Breast epithelium (tissue), 4 donors: ENCODE measurements around the gene BRD9. TPM values are rescaled to one million over a fixed set of nuclear protein-coding genes. Genes with fewer than 3 reads are reported as not detected.

Experiments used
- DNase-seq, 2 donors: peaks; one replicate each; pipeline ENCODE4 v3.0.0-alpha.2; 2019; ENCODE audit warnings: low spot score in 2 of 2
- H3K27ac ChIP-seq, 2 donors: fragments of 200-600 bp; sonication (generic) in 1 of 2; one replicate each; pipeline ENCODE4 v1.5.1; 2016 to 2019; ENCODE audit warnings: mild to moderate bottlenecking in 1 of 2
- H3K27me3 ChIP-seq, 2 donors: fragments of 200-600 bp; sonication (generic) in 1 of 2; one replicate each; pipeline versions ENCODE4 v1.5.1 to v1.6.0; 2017 to 2019; ENCODE audit warnings: control low read depth in 1 of 2, mild to moderate bottlenecking in 1 of 2
- H3K36me3 ChIP-seq: fragments of 200-600 bp; one replicate; pipeline ENCODE4 v1.5.1; 2019
- H3K4me1 ChIP-seq, 2 donors: fragments of 200-600 bp; sonication (generic); one replicate each; pipeline ENCODE4 v1.5.1; 2016 to 2019; ENCODE audit warnings: control low read depth in 1 of 2
- H3K4me3 ChIP-seq, 3 donors: fragments of 200-600 bp; sonication (generic); 1 replicate in 2 of 3; 2 replicates in 1 of 3; pipeline ENCODE4 v1.5.1; 2016 to 2019; ENCODE audit warnings: mild to moderate bottlenecking in 3 of 3, moderate library complexity in 2 of 3
- H3K9me3 ChIP-seq, 2 donors: fragments of 200-600 bp; sonication (generic) in 1 of 2; one replicate each; pipeline ENCODE4 v1.5.1; 2016 to 2019; ENCODE audit warnings: control low read depth in 1 of 2
- CTCF ChIP-seq, 3 donors: fragments of 450-650 bp; IDR thresholded peaks; one replicate each; pipeline ENCODE4 v1.5.1; 2016 to 2017; ENCODE audit warnings: antibody characterized with exemption in 3 of 3, mild to moderate bottlenecking in 3 of 3, moderate library complexity in 3 of 3
- POLR2A ChIP-seq: fragments of 450-650 bp; IDR thresholded peaks from one replicate; pipeline ENCODE4 v1.6.1; 2016; ENCODE audit warnings: antibody characterized with exemption, mild to moderate bottlenecking, moderate library complexity
- POLR2AphosphoS5 ChIP-seq, 3 donors: sonication (generic); formaldehyde crosslinking; IDR thresholded peaks; one replicate each; pipeline ENCODE4 v1.6.1; 2017; ENCODE audit warnings: antibody characterized with exemption in 3 of 3
- intact Hi-C: fragments of 100-400 bp; cut with DNase I; formaldehyde crosslinking; loops from one replicate; pipeline ENCODE4 v1.15.1; 2023; ENCODE audit warnings: low total_unique reads
- total RNA-seq, 3 donors: library from RNA; depleted of rRNA; stranded (reverse); fragments of >200 nt; gene quantifications; one replicate each; pipeline ENCODE4 v1.1.0, GENCODE V29; 2016

The BRD9 gene
- total RNA-seq, 3 donors from 2014 or later = 33.3 to 44.6 (median 36.1) TPM

GRCh38 chr5:859798-860296, 32.8 kb downstream of the BRD9 start:
- no peak overlapping the region for H3K4me3 ChIP-seq
- no peaks in the 10 kb centered on the region for H3K36me3 ChIP-seq
- H3K27ac ChIP-seq = no peak overlapping the region
- H3K9me3 ChIP-seq = no peaks in the 10 kb centered on the region
- DNase-seq = no peak
- H3K27me3 ChIP-seq = no peaks in the 10 kb centered on the region
- H3K4me1 ChIP-seq = no peaks in the 10 kb centered on the region
- TF ChIP-seq CTCF (IDR thresholded peaks at IDR 0.05) (no peak), POLR2AphosphoS5 (IDR thresholded peaks at IDR 0.05) (no peak), POLR2A (no peak)
- intact Hi-C loops = no loop called here

GRCh38 chr5:859391-859790, 33.2 kb downstream of the BRD9 start:
- H3K27me3 ChIP-seq = no peaks in the 10 kb centered on the region
- H3K9me3 ChIP-seq = no peaks in the 10 kb centered on the region
- H3K4me1 ChIP-seq = no peaks in the 10 kb centered on the region
- intact Hi-C loops = no loop called here
- TF ChIP-seq POLR2AphosphoS5 (IDR thresholded peaks at IDR 0.05) (no peak), CTCF (IDR thresholded peaks at IDR 0.05) (no peak), POLR2A (no peak)
- H3K36me3 ChIP-seq = no peaks in the 10 kb centered on the region
- no peak overlapping the region for H3K27ac ChIP-seq
- no peak for DNase-seq
- no peak overlapping the region for H3K4me3 ChIP-seq

DNA sequence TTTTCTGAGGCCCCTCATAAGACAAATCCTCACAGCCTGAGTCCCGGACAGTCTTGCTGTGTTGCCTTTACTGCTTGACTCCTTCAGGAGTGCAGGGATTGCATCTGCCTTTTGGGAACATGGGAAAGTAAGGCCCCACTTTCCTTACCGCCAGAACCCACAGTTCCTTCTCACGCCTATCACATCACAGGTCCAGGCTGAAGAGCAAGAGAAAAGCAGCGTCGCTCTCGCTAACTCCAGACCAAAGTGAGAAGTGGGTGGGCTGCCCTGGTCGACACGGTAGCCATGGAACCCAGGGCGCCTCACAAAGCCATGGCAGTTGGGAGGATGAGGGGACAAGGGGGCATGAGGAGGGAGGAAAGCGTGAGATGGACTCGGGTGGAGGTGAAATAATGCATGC, 33.9 kb downstream of the BRD9 start:
- intact Hi-C loops = no loop called here
- Histone ChIP-seq H3K36me3 (no peaks in the 10 kb centered on the region), H3K4me3 (no peak overlapping the region), H3K9me3 (no peaks in the 10 kb centered on the region), H3K27ac (no peak overlapping the region), H3K27me3 (no peaks in the 10 kb centered on the region), H3K4me1 (no peaks in the 10 kb centered on the region)
- no peak for DNase-seq
- TF ChIP-seq POLR2A = no peak

- TF ChIP-seq POLR2AphosphoS5 (IDR thresholded peaks at IDR 0.05) (no peak), CTCF (IDR thresholded peaks at IDR 0.05) (no peak), POLR2A (no peak)
- H3K36me3 ChIP-seq = no peaks in the 10 kb centered on the region
- intact Hi-C loops = no loop called here
- no peak overlapping the region for H3K27ac ChIP-seq
- no peak for DNase-seq
- H3K27me3 ChIP-seq = peaks cover 0 to 13% of the 10 kb centered on the region in 2 donors
- no peak overlapping the region for H3K4me3 ChIP-seq
- H3K9me3 ChIP-seq = no peaks in the 10 kb centered on the region
- H3K4me1 ChIP-seq = no peaks in the 10 kb centered on the region
Measured at GRCh38 chr5:856531-857425, 35.8 kb downstream of the BRD9 start.

- DNase-seq = no peak
- intact Hi-C loops = no loop called here
- Histone ChIP-seq H3K36me3 (no peaks in the 10 kb centered on the region), H3K27me3 (peaks cover 0 to 13% of the 10 kb centered on the region in 2 donors), H3K9me3 (no peaks in the 10 kb centered on the region), H3K27ac (no peak overlapping the region), H3K4me1 (no peaks in the 10 kb centered on the region), H3K4me3 (no peak overlapping the region)
- TF ChIP-seq POLR2A (no peak), CTCF (IDR thresholded peaks at IDR 0.05) (no peak), POLR2AphosphoS5 (IDR thresholded peaks at IDR 0.05) (no peak)
Measured at GRCh38 chr5:855771-856530, 36.6 kb downstream of the BRD9 start.
